ENCODE measurements around the gene ANKMY1. TPM values are rescaled to one million over a fixed set of nuclear protein-coding genes. Genes with fewer than 3 reads are reported as not detected.

ANKMY1 gene
- total RNA-seq, 2 experiments from 2014 or later, result 25.7 to 26.2 TPM

GRCh38 chr2:240604291-240604938, 46.6 kb upstream of the ANKMY1 start:
- ChIA-PET POLR2A (no interaction called here), CTCF (no interaction called here)
- no peaks in the 10 kb centered on the region for H3K4me1 ChIP-seq (ENCODE audit: insufficient read depth, low read length)
- no peak overlapping the region for H3K4me3 ChIP-seq (ENCODE audit: low read length)
- H3K9me3 Mint-ChIP-seq, result no peaks in the 10 kb centered on the region
- H3K36me3 ChIP-seq (ENCODE audit: insufficient read depth, low read length), result peaks cover 7% of the 10 kb centered on the region
- ATAC-seq (ENCODE audit: poor library complexity), result no peak
- no peak for TF ChIP-seq CTCF (IDR thresholded peaks at IDR 0.05)
- no peaks in the 10 kb centered on the region for H3K27me3 Mint-ChIP-seq
- H3K27ac ChIP-seq (ENCODE audit: low read depth in 1 of 2, low read length in 2 of 2), result no peak overlapping the region
- no peaks in the 10 kb centered on the region for H3K27me3 ChIP-seq (ENCODE audit: control insufficient read depth in 1 of 2, insufficient read depth in 2 of 2, low read length in 2 of 2)
- intact Hi-C loops (cut with DNase I, micrococcal nuclease), result no loop called here
- peak in 3 of 14 experiments; percentile 2 to 40 (median 31) for DNase-seq
- H3K4me3 Mint-ChIP-seq, result no peak overlapping the region
- no peaks in the 10 kb centered on the region for H3K4me1 Mint-ChIP-seq (ENCODE audit: low read depth)
- no peaks in the 10 kb centered on the region for H3K9me3 ChIP-seq (ENCODE audit: control insufficient read depth in 1 of 2, insufficient read depth in 1 of 2, low read length in 2 of 2)
- H3K36me3 Mint-ChIP-seq (ENCODE audit: low read depth), result peaks cover 8% of the 10 kb centered on the region
- H3K27ac Mint-ChIP-seq, result no peak overlapping the region

- Mint-ChIP-seq H3K4me1 (ENCODE audit: low read depth) (no peaks in the 10 kb centered on the region), H3K4me3 (no peak overlapping the region), H3K9me3 (no peaks in the 10 kb centered on the region), H3K36me3 (ENCODE audit: low read depth) (peaks cover 14% of the 10 kb centered on the region), H3K27me3 (no peaks in the 10 kb centered on the region), H3K27ac (no peak overlapping the region)
- no peaks in the 10 kb centered on the region for H3K9me3 ChIP-seq (ENCODE audit: control insufficient read depth in 1 of 2, insufficient read depth in 1 of 2, low read length in 2 of 2)
- peaks cover 7% of the 10 kb centered on the region for H3K36me3 ChIP-seq (ENCODE audit: insufficient read depth, low read length)
- no peaks in the 10 kb centered on the region for H3K27me3 ChIP-seq (ENCODE audit: control insufficient read depth in 1 of 2, insufficient read depth in 2 of 2, low read length in 2 of 2)
- DNase-seq, result peak in 2 of 14 experiments; percentile 4 to 29
- no peaks in the 10 kb centered on the region for H3K4me1 ChIP-seq (ENCODE audit: insufficient read depth, low read length)
- ChIA-PET POLR2A (no interaction called here), CTCF (no interaction called here)
- no peak overlapping the region for H3K27ac ChIP-seq (ENCODE audit: low read depth in 1 of 2, low read length in 2 of 2)
- TF ChIP-seq CTCF (IDR thresholded peaks at IDR 0.05), result no peak
- H3K4me3 ChIP-seq (ENCODE audit: low read length), result no peak overlapping the region
- intact Hi-C loops (cut with DNase I, micrococcal nuclease), result no loop called here
- no peak for ATAC-seq (ENCODE audit: poor library complexity)
These were observed 46.1 kb upstream of the ANKMY1 start for GRCh38 chr2:240603846-240604245.

GRCh38 chr2:240603081-240603835, 45.5 kb upstream of the ANKMY1 start:
- Mint-ChIP-seq H3K4me3 (no peak overlapping the region), H3K27ac (no peak overlapping the region), H3K4me1 (ENCODE audit: low read depth) (no peaks in the 10 kb centered on the region), H3K9me3 (no peaks in the 10 kb centered on the region), H3K27me3 (no peaks in the 10 kb centered on the region), H3K36me3 (ENCODE audit: low read depth) (peaks cover 15% of the 10 kb centered on the region)
- POLR2A ChIA-PET, result no interaction called here
- no peak for TF ChIP-seq CTCF (IDR thresholded peaks at IDR 0.05)
- Histone ChIP-seq H3K4me3 (ENCODE audit: low read length) (no peak overlapping the region), H3K27me3 (ENCODE audit: control insufficient read depth in 1 of 2, insufficient read depth in 2 of 2, low read length in 2 of 2) (no peaks in the 10 kb centered on the region), H3K36me3 (ENCODE audit: insufficient read depth, low read length) (peaks cover 12% of the 10 kb centered on the region), H3K27ac (ENCODE audit: low read depth in 1 of 2, low read length in 2 of 2) (no peak overlapping the region), H3K4me1 (ENCODE audit: insufficient read depth, low read length) (no peaks in the 10 kb centered on the region), H3K9me3 (ENCODE audit: control insufficient read depth in 1 of 2, insufficient read depth in 1 of 2, low read length in 2 of 2) (no peaks in the 10 kb centered on the region)
- CTCF ChIA-PET, result no interaction called here
- ATAC-seq (ENCODE audit: poor library complexity), result no peak
- intact Hi-C loops (cut with DNase I, micrococcal nuclease), result no loop called here
- DNase-seq, result peak in 2 of 14 experiments; percentile 3 to 26
